GM21723 (cell line): ENCODE measurements around the gene ILF3.

Source experiments
- ATAC-seq: cut with Tn5 transposase; IDR thresholded peaks from one replicate; pipeline ENCODE4 v1.9.1; 2021; ENCODE audit warnings: mild to moderate bottlenecking, moderate library complexity; ENCODE audit not compliant: unreplicated experiment

The ILF3 gene

DNA sequence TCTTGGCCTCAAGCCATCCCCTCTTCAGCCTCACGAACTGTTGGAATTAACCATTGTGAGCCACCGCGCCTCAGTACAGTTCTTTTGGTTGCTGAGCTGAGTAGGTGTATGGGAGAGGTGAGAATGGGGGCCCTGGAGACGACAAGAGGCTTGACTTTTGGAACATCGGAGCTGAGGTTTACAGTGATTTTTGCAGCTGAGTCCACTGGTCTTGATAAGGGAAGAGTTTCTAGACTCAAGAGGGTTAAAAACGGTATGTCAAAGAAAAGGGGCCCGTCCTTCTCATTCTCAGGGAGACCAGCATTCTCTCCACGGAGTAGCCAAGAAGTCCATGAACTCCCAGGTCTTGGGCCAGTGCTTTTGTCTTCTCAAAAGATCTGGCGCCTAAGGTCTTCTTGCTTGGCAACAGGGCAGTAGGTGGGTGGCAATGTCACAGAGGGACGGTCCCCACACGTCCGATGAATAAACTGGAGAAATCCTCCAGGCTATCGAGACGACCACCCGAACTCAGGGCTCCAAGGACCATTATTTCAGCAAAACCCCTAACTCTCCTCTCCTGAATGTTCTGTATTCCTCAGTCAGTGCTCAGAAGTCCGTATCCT, 40.7 kb downstream of the ILF3 start:
- ATAC-seq: no peak

DNA sequence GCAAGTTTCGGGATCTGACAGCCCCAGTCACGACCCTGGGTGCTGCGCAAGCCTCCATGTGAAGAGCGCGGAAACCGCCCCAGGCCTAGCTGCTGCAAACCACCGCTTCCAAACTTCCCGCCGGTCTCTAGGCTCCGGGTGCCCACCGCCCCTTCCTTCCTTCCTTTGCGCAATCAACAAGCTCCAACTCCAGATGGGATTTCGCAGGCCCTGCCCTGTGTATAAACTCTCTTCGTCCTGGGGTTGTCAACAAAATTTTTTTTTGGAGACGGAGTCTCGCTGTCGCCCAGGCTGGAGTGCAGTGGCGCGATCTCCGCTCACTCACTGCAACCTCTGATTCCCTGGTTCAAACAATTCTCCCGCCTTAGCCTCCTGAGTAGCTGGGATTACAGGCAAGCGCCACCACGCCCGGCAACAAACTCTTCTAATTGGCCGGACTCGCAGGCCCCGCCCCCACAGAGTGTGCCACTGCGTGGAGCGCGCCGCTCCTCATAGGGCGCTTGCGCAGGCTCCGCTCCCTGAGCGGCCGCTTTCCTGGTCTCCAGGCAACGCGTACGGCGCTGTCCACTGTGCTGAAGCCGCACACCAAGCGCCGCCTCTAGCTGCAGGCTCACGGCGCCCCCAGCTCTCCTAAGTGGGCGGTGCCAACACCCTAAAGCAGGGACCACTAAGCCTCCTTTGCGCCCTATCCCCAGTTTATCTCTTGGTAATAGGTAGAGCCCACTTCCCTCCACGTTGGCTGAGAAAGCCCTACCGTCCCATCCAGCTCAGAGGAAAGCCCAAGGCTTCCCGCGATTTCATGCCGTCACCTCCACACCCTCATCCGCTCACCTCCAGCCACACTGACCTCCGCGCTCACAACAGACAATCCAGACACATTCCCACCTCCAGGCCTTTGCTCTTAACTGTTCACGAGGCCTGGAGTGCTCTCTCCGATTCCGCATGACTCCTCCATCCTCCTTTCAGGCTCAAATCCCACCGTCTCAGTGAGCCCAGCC, 41.6 kb downstream of the ILF3 start:
- no peak for ATAC-seq

DNA sequence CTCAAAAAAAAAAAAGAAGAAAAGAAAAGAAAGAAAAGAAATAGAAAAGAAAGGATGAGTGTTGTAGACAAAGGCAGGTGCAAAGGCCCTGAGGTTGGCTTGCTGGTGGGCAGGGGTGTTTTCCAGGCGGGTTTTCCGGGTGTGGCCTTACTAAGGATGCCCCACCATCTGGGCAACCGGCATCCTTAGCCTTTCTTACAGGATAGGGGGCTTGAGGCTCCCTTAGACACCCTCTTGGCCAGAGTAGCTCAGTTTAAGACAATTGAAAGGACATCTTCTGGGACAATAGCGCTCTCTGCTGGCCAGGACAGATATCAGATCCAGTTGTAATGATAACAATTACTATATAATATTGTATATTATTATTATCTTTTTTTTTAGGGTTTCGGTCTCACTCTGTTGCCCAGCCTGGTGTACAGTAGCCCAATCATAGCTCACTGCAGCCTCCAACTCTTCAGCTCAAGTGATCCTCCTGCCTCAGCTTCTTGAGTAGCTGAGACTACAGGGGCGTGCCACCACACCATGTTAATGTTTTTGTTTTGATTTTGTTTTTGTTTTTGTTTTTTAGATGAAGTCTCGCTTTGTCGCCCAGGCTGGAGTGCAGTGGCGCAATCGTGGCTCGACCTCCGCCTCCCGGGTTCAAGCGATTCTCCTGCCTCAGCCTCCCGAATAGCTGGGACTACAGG, 45.6 kb downstream of the ILF3 start:
- no peak for ATAC-seq

DNA sequence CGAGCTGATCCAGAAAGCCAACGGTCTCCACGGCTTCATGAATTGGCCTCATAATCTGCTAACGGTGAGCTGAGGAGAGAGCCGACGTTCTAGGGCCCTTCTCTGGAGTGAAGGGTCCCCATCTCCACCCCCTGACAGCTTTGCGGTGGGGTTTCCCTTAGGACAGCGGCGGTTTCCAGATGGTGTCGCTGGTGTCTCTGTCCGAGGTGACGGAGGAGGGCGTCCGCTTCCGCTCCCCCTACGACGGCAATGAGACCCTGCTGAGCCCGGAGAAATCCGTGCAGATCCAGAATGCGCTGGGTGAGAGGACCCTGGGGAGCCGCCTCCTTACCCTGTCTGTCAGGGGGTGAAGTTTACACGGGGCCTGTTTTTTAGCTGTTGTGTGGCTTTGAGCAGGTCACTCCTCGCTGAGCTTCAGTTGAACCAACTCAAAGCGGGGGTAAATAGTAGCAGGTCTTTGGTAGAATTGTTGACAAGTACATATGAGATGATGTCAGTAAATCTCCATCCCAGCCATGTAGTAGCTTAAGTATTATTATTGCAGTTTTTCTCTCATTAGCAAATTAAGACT, 47.9 kb downstream of the ILF3 start:
- ATAC-seq: no peak

DNA sequence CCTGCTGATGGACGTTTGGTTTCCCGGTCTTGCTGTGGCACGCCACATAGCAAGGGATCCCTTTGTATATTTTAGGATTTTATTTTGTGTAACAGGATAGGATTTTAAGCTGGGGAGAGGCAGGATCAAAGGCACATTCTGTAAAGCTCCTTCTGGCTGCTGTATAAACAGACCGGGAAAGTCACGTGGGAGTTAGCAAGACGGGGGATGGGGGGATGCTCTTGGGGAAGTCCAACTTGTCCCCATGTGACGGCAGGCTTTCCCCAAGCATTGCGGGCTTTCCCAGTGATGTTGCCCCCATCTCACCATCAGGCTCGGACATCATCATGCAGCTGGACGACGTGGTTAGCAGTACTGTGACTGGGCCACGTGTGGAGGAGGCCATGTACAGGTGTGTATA, 52.8 kb downstream of the ILF3 start:
- no peak for ATAC-seq

DNA sequence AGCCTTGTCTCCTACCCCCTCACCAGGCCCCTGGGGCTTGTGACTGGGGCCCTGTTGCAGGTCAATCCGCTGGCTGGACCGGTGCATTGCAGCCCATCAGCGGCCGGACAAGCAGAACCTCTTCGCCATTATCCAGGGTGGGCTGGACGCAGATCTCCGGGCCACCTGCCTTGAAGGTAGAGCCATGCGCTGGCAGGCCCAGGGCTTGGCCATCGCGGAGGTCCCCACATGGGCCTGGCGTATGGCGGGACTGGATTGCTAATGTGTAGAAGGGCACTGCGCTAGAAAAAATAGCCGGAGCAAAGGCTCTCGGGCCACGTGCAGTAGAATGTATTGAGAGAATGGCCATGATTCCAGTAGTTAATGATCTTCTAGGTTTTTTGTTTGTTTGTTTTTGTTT, 53.3 kb downstream of the ILF3 start:
- ATAC-seq: no peak

DNA sequence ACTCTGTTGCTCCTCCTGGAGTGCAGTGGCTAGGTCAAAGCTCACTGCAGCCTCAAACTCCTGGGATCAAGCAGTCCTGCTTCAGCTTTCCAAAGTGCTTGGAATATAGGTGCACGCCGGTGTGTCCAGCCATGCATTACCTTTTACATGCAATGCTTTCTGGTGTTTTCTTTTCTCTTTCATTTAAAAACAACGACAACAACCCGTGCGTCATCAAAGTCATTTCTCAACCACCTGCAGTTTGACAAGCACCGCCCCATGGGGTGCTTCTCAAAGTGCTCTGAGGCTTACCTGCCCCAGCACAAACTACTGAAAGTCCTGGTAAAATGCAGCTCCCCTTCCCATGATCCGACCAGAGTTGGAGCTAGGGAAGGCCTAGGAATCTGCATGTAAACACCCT, 54.1 kb downstream of the ILF3 start:
- no peak for ATAC-seq

DNA sequence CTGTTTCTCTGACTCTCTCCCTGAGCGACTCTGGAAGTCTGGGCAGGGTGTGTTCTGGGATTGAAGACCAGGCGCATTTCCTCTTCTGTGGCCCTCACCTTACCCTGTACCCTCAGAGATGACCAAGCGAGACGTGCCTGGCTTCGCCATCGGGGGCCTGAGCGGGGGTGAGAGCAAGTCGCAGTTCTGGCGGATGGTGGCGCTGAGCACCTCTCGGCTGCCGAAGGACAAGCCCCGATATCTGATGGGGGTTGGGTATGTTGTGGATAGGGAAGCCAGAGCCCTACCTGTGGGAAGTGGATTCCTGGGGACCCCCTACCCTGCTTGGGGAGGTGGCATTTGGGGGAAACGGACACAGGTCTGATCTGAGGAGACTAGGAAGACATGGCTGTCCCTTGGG, 57.9 kb downstream of the ILF3 start:
- no peak for ATAC-seq

DNA sequence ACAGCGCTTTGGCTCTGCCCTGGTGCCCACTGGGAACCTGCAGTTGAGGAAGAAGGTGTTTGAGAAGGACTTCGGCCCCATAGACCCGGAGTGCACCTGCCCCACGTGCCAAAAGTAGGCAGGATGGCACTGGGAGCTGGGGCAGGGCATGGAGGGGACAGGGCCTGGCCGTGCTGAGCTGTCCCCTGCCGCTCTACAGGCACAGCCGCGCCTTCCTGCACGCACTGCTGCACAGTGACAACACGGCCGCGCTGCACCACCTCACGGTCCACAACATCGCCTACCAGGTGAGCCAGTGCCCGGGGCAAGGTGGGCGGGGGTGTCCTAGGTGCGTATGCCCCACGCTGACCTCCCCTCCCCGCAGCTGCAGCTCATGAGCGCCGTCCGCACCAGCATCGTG, 58.6 kb downstream of the ILF3 start:
- no peak for ATAC-seq

DNA sequence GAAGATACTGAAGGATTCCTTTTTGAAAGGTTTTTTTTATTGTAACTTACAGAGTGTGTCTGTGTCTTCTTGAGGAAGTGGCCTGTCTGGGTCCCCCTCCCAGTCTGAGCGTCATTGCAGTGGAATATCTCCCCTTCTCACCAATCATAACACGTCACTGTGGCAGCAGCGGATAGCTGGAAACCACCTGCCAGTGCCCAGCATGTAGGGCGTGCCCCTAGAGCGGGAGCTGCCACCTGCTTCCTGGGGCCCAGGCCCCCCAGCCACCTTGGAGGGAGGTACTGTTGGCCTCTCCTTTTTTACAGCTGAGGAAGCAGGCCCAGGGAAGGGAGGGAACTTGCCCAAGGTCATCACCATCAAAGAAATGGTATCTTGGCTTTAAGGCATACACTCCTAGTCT, 59.2 kb downstream of the ILF3 start:
- ATAC-seq: no peak

DNA sequence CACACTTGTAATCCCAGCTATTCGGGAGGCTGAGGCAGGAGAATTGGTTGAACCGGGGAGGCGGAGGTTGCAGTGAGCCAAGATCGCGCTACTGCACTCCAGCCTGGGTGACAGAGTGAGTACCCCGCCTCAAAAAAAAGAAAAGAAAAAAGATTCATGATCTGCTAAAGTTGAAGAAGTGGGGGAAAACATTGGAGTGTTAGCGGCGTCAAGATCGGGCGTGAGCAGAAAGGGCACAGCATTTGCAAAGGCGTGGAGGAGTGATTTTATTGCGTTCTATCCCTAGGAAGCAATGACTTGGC, 62.9 kb downstream of the ILF3 start:
- no peak for ATAC-seq

DNA sequence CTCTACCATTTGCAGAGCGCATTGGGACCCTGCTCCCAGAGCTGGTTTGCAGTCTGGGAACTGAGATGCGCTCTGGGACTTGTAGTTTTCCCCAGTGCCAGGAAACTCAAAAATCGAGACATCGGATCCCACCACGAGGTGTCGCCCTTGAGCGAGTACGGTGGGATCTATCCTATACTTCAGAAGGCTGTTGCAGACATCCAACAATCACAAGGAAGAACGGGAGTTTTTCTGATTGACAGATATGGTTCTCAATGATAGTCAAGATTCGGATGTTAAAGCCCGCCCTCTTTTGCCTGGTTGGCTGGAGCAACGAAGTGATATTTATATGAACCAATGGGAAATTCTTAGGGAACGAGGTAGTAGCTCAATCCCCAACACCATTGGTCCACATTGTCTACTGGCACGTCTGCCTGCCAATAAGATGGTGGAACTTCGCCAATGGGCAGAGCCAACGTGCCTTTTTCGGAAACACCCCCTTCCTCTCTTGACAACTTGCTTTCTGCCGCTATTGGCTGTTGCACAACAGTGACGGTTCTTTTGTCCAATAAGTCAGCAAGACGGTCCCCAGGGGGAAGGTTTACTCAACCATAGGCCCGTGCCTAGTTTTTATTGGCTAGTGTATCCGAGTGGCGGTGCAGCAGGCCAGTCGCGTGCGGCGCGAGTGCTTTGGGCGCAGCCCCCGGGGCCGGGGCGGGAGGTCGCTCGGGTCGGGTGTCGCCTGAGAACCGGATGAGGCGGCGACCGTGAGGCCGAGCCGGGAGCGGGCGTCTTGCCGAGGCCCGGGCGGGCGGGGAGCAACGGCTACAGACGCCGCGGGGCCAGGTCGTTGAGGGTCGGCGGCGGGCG, 63.4 kb downstream of the ILF3 start, which contains the start of gene DNM2:
Gene DNM2 (plus strand): TSS at position 724 of the 849 bp plus-strand sequence. CDS start 164 bp downstream, outside the sequence.
- ATAC-seq: peak; percentile 79

DNA sequence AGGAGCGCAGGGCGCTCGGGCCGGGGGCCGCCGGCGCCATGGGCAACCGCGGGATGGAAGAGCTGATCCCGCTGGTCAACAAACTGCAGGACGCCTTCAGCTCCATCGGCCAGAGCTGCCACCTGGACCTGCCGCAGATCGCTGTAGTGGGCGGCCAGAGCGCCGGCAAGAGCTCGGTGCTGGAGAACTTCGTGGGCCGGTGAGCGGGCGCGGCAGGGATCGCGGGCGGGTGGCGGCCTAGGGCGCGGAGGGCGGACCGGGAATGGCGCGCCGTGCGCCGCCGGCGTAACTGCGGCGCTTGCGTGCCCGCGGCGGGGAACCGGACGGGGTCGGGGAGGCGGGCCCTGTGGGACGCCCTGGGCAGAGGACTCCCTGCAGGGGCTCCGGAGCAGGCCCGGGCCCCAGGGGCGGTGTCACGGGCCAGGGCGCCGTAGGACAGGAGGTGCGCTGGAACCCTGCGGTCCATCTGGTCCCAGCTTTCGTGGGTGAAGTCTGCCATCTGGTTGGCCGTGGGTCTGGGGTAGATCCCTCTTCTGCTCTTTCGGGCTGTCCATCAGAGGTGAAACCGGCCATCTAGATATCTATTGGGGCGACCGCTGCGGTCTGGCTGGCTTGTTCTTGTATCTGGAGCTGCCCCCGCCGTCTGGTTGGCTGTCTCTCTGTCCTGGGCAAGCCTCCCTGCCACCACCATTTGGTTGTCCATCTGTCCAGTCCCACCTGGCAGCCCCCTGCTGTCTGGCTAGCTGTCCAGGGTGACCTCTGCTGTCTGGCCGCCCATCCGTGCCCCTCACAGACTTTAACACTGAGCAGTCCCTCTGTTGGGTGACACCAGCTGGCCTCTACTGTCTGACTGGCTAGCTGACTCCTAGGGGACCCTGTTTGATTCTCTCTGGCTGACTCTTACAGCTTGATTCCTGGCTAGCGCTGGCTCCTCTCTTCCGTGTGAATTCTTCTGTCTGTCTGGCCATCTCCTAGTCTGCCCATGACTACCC, 64.4 kb downstream of the ILF3 start:
- peak; percentile 32 for ATAC-seq

DNA sequence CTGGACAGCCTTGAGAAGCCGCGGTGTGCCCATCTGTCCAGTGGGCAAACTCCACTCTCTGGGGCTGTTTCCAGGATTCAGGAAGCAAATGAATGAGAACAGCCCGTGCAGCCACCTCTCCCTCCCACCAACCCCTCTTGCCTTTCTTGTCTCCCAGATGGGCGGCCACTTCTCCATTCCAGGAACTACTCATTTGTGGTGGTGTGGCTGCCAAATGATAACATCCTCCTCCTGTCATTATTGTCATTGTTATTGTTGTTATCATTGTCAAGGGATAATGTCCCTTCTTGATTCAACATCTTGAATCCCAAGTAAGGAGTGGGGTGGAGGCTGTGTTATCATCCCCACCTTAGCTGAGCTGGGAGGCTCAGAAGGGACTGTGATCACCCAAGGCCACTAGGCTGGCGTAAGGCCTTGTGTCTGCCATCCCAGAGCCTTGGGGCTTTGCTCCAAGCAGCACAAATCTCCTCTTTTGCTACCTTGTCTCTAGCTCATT, 65.4 kb downstream of the ILF3 start:
- no peak for ATAC-seq

DNA sequence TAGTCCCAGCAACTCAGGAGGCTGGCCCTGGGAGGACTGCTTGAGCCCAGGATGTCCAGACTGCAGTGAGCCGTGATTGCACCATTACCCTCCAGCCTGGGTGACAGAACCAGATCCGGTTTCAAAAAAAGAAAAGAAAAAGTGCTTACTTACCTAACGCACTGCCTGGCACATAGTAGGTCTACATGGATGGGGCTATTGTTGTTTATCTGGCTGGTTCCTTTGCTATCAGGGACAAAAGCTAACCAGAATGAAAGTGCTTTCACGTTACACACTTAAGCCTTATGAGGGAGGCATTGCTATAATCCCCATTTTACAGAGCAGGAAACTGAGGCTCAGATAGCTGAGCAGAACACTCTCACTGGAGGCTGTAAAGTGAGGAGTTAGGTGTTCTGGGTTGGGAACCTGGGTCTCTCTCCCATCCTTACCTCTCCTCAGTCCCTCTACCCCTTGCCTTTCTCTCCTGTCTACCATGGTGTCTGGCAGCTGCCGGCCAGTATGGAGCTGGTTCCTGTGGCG, 66.5 kb downstream of the ILF3 start:
- ATAC-seq: no peak

DNA sequence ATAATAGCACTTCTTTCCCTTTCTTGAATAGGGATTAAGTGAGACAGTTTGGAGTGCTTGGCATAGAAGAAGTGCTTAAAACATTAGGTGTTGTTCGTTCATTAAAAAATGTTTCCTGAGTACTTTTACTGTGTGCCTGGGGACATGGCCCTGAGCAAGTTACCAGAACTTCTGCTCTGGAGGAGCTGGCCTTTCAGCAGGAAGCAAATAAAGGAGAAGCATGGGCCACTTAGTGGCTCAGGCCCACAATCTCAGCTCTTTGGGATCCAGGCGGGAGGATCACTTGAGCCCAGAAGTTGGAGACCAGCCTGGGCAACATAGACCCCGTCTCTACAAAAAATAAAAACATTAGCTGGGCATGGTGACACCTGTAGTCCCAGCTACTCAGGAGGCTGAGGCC, 69.4 kb downstream of the ILF3 start:
- no peak for ATAC-seq

DNA sequence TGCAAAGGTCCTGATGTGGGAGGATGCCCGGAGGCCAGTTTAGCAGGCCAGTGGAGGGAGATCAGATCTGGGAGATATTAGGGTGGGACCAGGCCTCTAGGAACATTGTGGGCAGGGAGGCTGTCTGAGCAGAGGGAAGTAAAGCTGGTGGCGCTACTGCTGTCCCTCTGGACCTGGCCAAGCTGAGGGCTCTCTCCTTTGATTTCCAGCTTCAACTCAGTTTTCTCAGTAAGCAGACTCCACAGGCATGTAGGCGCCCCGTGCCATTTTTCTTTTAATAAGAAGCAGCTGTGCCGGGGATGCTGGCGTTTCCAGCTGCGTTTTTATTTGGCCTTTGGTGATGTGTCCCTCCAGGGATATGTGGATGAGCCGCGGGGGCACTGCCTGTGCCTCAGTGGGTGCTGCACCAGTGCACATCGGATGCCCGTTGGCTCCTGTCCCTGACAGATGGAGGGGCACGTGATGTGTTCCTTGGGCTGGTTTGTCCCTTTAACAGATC, 70.5 kb downstream of the ILF3 start:
- ATAC-seq: no peak

DNA sequence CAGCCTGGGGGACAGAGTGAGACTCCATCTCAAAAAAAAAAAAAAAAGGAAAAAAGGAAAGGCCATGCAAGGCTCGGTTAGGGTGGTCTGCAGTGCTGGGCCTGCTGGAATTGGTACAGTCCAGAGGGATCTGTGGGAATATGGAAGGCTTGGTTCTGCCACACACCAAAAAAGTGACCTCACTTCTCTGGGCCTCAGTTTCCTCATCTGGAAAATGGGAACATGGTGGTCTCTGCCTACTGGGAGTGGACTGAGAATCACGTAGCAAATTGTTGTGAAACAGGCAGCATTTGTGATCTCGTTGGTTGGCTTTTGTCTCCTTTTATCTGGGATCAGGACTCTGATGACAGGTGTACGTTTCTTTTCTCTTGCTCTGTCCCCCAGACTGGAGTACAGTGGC, 71.3 kb downstream of the ILF3 start:
- ATAC-seq: no peak

DNA sequence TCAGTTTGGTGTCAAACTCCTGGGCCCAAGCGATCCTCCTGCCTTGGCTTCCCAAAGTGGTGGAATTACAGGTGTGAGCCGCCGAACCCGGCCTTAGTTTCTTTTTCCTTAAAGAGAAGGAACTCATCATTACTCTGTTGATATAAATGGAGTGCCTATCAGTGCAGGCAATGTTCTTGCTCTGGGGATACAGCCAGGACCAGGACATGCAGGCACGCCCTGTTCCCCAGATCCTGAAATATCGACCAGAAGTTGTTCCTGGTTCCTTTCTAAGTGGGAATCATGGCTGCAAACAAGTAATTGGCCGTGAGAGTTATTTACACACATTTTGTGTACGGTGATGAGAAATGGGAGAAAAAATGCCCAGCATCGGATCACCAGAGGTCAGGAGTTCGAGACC, 72.1 kb downstream of the ILF3 start:
- ATAC-seq: no peak
